GM21717 (cell line): ENCODE data around the gene NPR1.
"Not testable (repeated sequence)": the region's sequence is repeated elsewhere in the genome, so short reads cannot be mapped to it uniquely, and the experiment has no call there.

Experiments
- ATAC-seq: cut with Tn5 transposase; IDR thresholded peaks from one replicate; pipeline ENCODE4 v1.9.1; 2021; ENCODE audit warnings: mild to moderate bottlenecking, moderate library complexity; ENCODE audit not compliant: unreplicated experiment

Gene NPR1

DNA sequence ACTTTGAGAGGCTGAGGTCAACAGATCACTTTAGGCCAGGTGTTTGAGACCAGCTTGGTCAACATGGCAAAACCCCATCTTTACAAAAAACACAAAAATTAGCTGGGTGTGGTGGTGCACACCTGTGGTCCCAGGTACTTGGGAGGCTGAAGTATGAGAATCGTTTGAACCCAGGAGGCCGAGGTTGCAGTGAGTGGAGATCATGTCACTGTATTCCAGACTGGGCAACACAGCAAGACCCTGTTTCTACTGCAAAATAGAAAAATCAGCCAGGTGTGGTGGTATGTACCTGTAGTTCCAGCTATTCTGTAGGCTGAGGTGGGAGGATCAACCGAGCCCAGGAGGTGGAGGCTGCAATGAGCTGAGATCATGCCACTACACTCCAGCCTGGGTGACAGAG, 45.2 kb downstream of the NPR1 start:
- ATAC-seq: no peak

GRCh38 chr1:153724634-153725033, 46.1 kb downstream of the NPR1 start:
- ATAC-seq: not testable (repeated sequence)

- ATAC-seq: peak; percentile 85
These were observed 49.2 kb downstream of the NPR1 start, which contains the start of gene INTS3 for GRCh38 chr1:153727463-153728304. INTS3 (plus strand) TSS chr1:153728050; CDS start chr1:153728635, 585 bp downstream.

DNA sequence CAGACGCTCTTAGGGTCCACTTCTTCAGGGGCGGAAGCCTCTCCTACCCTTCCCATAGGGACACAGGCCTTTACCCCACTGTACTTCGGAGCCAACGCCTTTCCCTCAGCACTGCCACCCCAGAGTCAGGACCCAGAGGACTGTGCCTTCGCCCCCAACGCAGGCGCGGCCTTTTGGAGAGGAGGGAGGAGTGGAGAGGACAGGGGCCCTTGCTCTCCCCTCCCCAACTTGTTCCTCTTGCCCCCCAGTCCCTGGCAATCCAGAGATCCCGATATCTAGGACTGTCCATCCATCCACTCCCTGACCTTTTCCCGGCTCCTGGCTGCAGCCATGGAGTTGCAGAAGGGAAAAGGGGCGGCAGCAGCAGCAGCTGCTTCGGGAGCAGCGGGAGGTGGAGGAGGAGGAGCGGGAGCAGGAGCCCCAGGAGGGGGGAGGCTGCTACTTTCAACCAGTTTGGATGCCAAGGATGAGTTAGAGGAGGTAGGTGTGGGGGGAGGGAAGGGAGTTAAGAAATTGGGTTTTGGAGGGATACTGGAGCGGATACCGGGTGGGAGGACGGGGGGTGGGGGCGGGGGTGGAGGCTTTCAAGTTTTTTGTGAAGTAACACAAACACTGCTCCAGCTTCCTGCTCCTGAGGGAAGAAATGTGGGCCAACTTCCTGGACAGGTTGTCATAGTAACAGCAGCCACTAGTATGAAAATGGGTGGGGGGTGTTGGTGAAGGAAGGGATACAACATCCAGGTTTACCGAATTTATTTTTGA, 50.0 kb downstream of the NPR1 start:
- ATAC-seq: no peak

GRCh38 chr1:153730468-153730988, 52.0 kb downstream of the NPR1 start:
- ATAC-seq: no peak

DNA sequence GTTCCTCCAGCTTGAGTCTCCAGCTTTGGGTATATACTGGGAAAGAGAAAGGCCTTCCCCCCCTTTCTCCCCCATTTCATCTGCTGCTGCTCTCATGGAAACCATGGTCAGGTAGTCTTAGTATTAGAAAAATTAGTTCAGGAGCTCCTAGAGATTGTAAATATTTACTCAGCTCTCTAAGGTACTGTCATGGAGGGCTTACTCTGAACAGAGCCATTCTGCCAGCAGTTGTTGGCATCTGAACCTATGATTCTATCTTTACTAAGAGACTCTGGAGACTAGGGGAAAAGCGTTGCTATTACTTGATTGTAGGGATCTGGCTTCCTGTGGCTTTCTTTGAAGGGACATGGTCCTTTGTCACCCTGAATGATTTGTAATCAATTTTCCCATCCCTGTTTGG, 55.5 kb downstream of the NPR1 start:
- ATAC-seq: no peak

GRCh38 chr1:153734396-153735089, 56.1 kb downstream of the NPR1 start:
- ATAC-seq: no peak

DNA sequence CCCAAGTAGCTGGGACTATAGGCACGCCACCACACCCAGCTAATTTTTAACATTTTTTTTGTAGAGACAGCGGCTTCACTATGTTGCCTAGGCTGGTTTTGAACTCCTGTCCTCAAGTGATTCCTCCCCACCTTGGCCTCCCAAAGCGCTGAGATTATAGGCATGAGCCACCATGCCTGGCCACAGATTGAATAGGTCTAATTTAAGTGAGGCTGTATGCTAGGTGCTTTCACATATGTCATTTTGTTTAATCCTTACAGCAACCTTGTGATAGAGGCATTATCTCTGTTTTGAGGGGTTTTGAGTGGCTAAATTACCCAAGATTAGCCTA, 56.6 kb downstream of the NPR1 start:
- ATAC-seq: no peak

DNA sequence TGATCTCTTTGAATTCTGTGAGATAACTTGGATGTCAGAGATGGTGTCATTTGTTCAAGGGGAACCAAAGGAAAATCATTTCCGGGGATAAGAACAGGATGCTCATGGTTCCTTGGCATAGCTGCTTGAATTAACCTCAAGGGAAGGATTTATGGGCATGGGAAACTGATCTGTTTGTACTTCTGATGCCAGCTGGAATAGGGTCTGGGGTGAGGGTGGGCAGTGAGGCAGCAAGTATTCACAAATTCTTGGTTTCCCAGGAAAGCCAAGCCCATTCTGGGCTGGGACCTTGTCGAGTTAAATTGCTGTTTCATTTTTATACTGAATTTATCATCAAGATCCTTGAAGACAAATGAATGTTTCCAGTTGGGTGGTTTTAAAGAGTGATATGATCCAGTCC, 63.5 kb downstream of the NPR1 start:
- peak; percentile 7 for ATAC-seq

DNA sequence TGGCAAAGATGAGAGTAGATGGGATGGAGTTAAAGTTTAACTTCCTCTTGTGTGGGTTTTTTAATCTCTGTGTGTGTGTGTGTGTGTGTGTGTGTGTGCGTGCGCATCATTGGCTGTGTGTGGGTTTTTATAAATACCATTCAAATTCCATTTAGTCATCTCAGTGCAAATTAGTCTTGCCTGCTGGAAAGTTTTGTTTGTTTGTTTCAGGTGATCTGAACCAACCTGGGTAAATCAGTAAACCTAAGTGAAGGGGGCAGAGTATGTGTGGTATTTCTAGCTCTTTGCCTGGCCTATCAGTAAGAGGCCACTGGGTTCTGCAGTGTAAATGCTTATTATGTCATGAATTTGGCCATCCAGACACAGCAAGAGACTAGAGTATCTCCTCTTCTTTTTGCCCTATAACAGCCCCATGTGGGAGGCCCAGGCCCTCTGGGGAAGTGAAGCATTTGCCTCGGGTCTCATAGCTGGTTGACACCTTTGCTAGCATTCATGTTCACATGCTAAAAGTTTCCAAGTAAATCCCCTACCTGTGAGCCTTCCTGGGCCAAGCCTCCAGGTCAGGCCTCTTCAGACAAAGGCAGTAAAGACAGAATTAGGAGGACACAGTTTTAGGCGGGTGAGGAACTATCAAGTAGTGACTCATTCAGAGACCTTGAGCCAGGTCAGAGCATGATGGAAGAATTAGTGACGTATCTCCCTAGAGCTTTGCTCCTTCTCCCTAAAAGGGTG, 64.1 kb downstream of the NPR1 start:
- ATAC-seq: peak; percentile 44
